Measurements from ENCODE around the gene PNPLA3. TPM values are rescaled to one million over a fixed set of nuclear protein-coding genes. Genes with fewer than 3 reads are reported as not detected.

Gene PNPLA3
- total and polyA plus RNA-seq, 9 of the 15 experiments (the other 6 are each of a cell fraction or from before 2014, with no cell fraction given) = 0.20 to 0.48 (median 0.38) TPM; not detected in 6

DNA sequence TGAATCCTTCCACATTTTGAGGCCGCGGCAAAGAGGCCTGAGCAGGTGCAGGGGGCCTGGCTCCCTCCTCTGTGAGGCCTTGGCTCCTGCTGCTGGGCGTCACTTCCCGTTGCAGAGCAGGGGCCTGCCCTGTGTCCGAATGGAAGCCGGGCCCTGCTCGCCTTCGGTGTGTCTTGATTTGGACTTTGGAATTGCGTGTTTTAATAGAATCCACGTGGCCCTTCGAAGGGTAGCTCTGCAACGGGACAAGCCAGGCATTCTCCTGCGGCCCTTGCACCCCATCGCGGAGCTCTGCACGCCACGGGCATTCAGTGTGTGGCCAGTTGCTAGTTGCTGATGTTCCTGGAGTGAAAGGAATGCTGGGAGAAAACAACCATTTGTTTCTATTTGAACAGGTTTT, 57.4 kb downstream of the PNPLA3 start:
- Histone ChIP-seq H3K36me3 (ENCODE audit: control insufficient read depth, insufficient read depth, low read length) (peaks cover 67% of the 10 kb centered on the region), H3K9me3 (replicated peaks; ENCODE audit: control insufficient read depth, insufficient read depth, low read depth, low read length) (no peaks in the 10 kb centered on the region), H3K4me1 (replicated peaks in 1 of 2; ENCODE audit: control insufficient read depth in 2 of 2, insufficient read depth in 2 of 2, low read length in 2 of 2) (peaks cover 0 to 7% of the 10 kb centered on the region in 2 experiments; a peak in 2 of 5 replicates), H3K79me2 (ENCODE audit: control insufficient read depth, insufficient read depth, low read length) (no peaks in the 10 kb centered on the region), H3K27me3 (ENCODE audit: control insufficient read depth in 2 of 2, insufficient read depth in 2 of 2, low read length in 2 of 2) (no peaks in the 10 kb centered on the region), H2AFZ (ENCODE audit: low read depth, low read length) (no peak overlapping the region), H3K4me3 (no peak overlapping the region), H3K9ac (ENCODE audit: insufficient read depth in 1 of 2, low read depth in 2 of 2, low read length in 2 of 2) (no peak overlapping the region), H3K27ac (ENCODE audit: extremely low read depth, low read depth, low read length) (no peak overlapping the region), H4K20me1 (replicated peaks; ENCODE audit: control insufficient read depth, insufficient read depth, low read length) (no peaks in the 10 kb centered on the region), H3K9me1 (ENCODE audit: control insufficient read depth, insufficient read depth, low read length) (no peaks in the 10 kb centered on the region), H3K4me2 (ENCODE audit: insufficient read depth, low read length) (no peak overlapping the region)
- no peak for ATAC-seq
- 94% methylated on average over 6 of the region's 17 CpGs for WGBS (ENCODE audit: insufficient coverage, low coverage, missing lambda C conversion rate)
- FAIRE-seq = no peak
- BruUV-seq (replicated peaks) = no TSS peak
- TF ChIP-seq PHF8 (IDR thresholded peaks at IDR 0.05; ENCODE audit: borderline replicate concordance, low read length) = no peak
- in situ Hi-C loops (cut with MboI) (no loop called here), intact Hi-C loops (cut with micrococcal nuclease) (no loop called here)
- ChIA-PET CTCF (ENCODE audit: low intra/inter-chr PET ratio) (no interaction called here), POLR2A (interaction anchor here (0.6 kb wide), 1 partner anchor 260 kb away, joined by 3 read pairs; no protein-coding TSS in a partner anchor)
- no peak for DNase-seq (ENCODE audit: extremely low read depth in 1 of 4, low spot score in 3 of 4)

DNA sequence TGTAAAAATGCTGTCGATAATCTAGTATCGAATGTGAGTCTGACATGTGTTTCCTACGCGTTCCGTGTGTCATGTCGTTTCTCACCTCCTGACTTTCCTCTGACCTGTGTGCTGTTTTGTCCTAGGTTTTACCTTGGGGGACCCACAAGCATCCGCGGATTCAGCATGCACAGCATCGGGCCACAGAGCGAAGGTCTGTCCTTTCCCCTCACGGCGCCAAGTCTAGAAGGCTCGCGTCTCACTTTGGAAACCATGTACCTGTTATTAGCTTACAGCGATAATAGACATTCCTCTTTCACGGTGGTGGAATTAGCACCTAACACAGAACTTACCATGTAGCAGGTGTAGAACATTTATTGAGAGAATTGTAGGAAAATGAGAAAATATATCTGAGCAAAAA, 60.2 kb downstream of the PNPLA3 start:
- Histone ChIP-seq H3K79me2 (ENCODE audit: control insufficient read depth, insufficient read depth, low read length) (no peaks in the 10 kb centered on the region), H3K9me3 (replicated peaks; ENCODE audit: control insufficient read depth, insufficient read depth, low read depth, low read length) (no peaks in the 10 kb centered on the region), H3K27me3 (ENCODE audit: control insufficient read depth in 2 of 2, insufficient read depth in 2 of 2, low read length in 2 of 2) (no peaks in the 10 kb centered on the region), H4K20me1 (replicated peaks; ENCODE audit: control insufficient read depth, insufficient read depth, low read length) (no peaks in the 10 kb centered on the region), H3K9me1 (ENCODE audit: control insufficient read depth, insufficient read depth, low read length) (no peaks in the 10 kb centered on the region), H3K4me3 (no peak overlapping the region), H3K4me2 (ENCODE audit: insufficient read depth, low read length) (no peak overlapping the region), H3K27ac (ENCODE audit: extremely low read depth, low read depth, low read length) (no peak overlapping the region; the same call in 2 of the 3 replicates), H3K9ac (ENCODE audit: insufficient read depth in 1 of 2, low read depth in 2 of 2, low read length in 2 of 2) (no peak overlapping the region), H3K36me3 (ENCODE audit: control insufficient read depth, insufficient read depth, low read length) (peaks cover 70% of the 10 kb centered on the region), H3K4me1 (replicated peaks in 1 of 2; ENCODE audit: control insufficient read depth in 2 of 2, insufficient read depth in 2 of 2, low read length in 2 of 2) (peaks cover 0 to 7% of the 10 kb centered on the region in 2 experiments; a peak in 3 of 5 replicates), H2AFZ (ENCODE audit: low read depth, low read length) (no peak overlapping the region)
- ChIA-PET POLR2A (interaction anchor here (1.0 kb wide), 2 partner anchors 9 to 11 kb away, joined by 3 to 5 read pairs; no protein-coding TSS in a partner anchor), CTCF (ENCODE audit: low intra/inter-chr PET ratio) (no interaction called here)
- in situ Hi-C loops (cut with MboI) = no loop called here
- intact Hi-C loops (cut with micrococcal nuclease) = no loop called here
- 97% methylated on average over 14 of the region's 16 CpGs for WGBS (ENCODE audit: insufficient coverage, low coverage, missing lambda C conversion rate)
- no peak for DNase-seq (ENCODE audit: extremely low read depth in 1 of 4, low spot score in 3 of 4)
- FAIRE-seq = no peak
- BruUV-seq (replicated peaks) = no TSS peak
- no peak for ATAC-seq
- TF ChIP-seq PRPF4 (IDR thresholded peaks at IDR 0.05; ENCODE audit: insufficient read depth, low read depth, low read length, poor library complexity, severe bottlenecking) (no peak), HSF4 (CRISPR knock-in tag; IDR thresholded peaks at IDR 0.05; ENCODE audit: borderline replicate concordance) (no peak), BDP1 (IDR thresholded peaks at IDR 0.05; ENCODE audit: insufficient read depth, insufficient read length) (no peak), ZNF707 (CRISPR knock-in tag; conservative IDR thresholded peaks at IDR 0.05) (no peak), U2AF2 (optimal IDR thresholded peaks at IDR 0.05; ENCODE audit: low read depth, low read length) (no peak), E2F3 (CRISPR knock-in tag; IDR thresholded peaks at IDR 0.05) (no peak)
- TF ChIP-seq, protein P1, sequence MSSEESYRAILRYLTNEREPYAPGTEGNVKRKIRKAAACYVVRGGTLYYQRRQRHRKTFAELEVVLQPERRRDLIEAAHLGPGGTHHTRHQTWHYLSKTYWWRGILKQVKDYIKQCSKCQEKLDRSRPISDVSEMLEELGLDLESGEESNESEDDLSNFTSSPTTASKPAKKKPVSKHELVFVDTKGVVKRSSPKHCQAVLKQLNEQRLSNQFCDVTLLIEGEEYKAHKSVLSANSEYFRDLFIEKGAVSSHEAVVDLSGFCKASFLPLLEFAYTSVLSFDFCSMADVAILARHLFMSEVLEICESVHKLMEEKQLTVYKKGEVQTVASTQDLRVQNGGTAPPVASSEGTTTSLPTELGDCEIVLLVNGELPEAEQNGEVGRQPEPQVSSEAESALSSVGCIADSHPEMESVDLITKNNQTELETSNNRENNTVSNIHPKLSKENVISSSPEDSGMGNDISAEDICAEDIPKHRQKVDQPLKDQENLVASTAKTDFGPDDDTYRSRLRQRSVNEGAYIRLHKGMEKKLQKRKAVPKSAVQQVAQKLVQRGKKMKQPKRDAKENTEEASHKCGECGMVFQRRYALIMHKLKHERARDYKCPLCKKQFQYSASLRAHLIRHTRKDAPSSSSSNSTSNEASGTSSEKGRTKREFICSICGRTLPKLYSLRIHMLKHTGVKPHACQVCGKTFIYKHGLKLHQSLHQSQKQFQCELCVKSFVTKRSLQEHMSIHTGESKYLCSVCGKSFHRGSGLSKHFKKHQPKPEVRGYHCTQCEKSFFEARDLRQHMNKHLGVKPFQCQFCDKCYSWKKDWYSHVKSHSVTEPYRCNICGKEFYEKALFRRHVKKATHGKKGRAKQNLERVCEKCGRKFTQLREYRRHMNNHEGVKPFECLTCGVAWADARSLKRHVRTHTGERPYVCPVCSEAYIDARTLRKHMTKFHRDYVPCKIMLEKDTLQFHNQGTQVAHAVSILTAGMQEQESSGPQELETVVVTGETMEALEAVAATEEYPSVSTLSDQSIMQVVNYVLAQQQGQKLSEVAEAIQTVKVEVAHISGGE (CRISPR knock-in tag; IDR thresholded peaks at IDR 0.05) = no peak
- TF ChIP-seq, protein P2, sequence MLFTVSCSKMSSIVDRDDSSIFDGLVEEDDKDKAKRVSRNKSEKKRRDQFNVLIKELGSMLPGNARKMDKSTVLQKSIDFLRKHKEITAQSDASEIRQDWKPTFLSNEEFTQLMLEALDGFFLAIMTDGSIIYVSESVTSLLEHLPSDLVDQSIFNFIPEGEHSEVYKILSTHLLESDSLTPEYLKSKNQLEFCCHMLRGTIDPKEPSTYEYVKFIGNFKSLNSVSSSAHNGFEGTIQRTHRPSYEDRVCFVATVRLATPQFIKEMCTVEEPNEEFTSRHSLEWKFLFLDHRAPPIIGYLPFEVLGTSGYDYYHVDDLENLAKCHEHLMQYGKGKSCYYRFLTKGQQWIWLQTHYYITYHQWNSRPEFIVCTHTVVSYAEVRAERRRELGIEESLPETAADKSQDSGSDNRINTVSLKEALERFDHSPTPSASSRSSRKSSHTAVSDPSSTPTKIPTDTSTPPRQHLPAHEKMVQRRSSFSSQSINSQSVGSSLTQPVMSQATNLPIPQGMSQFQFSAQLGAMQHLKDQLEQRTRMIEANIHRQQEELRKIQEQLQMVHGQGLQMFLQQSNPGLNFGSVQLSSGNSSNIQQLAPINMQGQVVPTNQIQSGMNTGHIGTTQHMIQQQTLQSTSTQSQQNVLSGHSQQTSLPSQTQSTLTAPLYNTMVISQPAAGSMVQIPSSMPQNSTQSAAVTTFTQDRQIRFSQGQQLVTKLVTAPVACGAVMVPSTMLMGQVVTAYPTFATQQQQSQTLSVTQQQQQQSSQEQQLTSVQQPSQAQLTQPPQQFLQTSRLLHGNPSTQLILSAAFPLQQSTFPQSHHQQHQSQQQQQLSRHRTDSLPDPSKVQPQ (CRISPR knock-in tag; IDR thresholded peaks at IDR 0.05; ENCODE audit: borderline replicate concordance) = no peak

Data from K562 (cell line).